OCI-LY1 (cell line): ENCODE results near the gene LIMK2.
"Not testable (repeated sequence)": the region's sequence is repeated elsewhere in the genome, so short reads cannot be mapped to it uniquely, and the experiment has no call there.

Experiments used
- H2AFZ ChIP-seq: fragments of 200-600 bp; sonication (generic), shearing (Covaris generic); 2 replicates; pipeline ENCODE4 v1.6.0; 2014; ENCODE audit warnings: antibody characterized with exemption, mild to moderate bottlenecking, low read length
- H3F3A ChIP-seq: fragments of 200-600 bp; sonication (generic), shearing (Covaris generic); 2 replicates; pipeline ENCODE4 v1.6.0; 2014; ENCODE audit warnings: mild to moderate bottlenecking, antibody characterized with exemption, low read length, moderate library complexity; ENCODE audit not compliant: insufficient read depth
- H3K27ac ChIP-seq: fragments of 200-600 bp; sonication (generic); 2 replicates; pipeline ENCODE4 v1.5.1; 2014; ENCODE audit warnings: low read length, mixed run types, mild to moderate bottlenecking, low read depth; ENCODE audit not compliant: poor library complexity, severe bottlenecking
- H3K27me3 ChIP-seq: fragments of 200-600 bp; sonication (generic); 2 replicates; pipeline ENCODE4 v1.6.0; 2014; ENCODE audit warnings: antibody characterized with exemption, mild to moderate bottlenecking, low read length, moderate library complexity; ENCODE audit not compliant: insufficient read depth
- H3K36me3 ChIP-seq: fragments of 200-600 bp; sonication (generic); 2 replicates; pipeline ENCODE4 v1.6.1; 2014; ENCODE audit warnings: mild to moderate bottlenecking, antibody characterized with exemption, low read length, moderate library complexity, mixed read lengths; ENCODE audit not compliant: insufficient read depth
- H3K4me1 ChIP-seq: fragments of 200-600 bp; sonication (generic); 2 replicates; pipeline ENCODE4 v1.5.1; 2014; ENCODE audit warnings: mild to moderate bottlenecking, low read length, moderate library complexity; ENCODE audit not compliant: insufficient read depth, severe bottlenecking
- H3K4me2 ChIP-seq: fragments of 200-600 bp; sonication (generic), shearing (Covaris generic); 2 replicates; pipeline ENCODE4 v1.6.1; 2014; ENCODE audit warnings: low read length
- H3K4me3 ChIP-seq: fragments of 200-600 bp; sonication (generic); 2 replicates; pipeline ENCODE4 v1.5.1; 2014; ENCODE audit warnings: low read length, low read depth, mild to moderate bottlenecking, mixed read lengths; ENCODE audit not compliant: poor library complexity, severe bottlenecking
- H3K79me2 ChIP-seq: fragments of 200-600 bp; shearing (Covaris generic); 2 replicates; pipeline ENCODE4 v1.6.1; 2016; ENCODE audit warnings: mixed run types, low read length, mixed read lengths; ENCODE audit not compliant: insufficient read depth
- H3K9ac ChIP-seq: fragments of 200-600 bp; sonication (generic), shearing (Covaris generic); 2 replicates; pipeline ENCODE4 v1.6.1; 2014; ENCODE audit warnings: mild to moderate bottlenecking, low read length, mixed read lengths
- H3K9me2 ChIP-seq: fragments of 200-600 bp; sonication (generic), shearing (Covaris generic); 2 replicates; pipeline ENCODE4 v1.6.1; 2014; ENCODE audit warnings: low read depth, mild to moderate bottlenecking, low read length, mixed read lengths
- H3K9me3 ChIP-seq: fragments of 200-600 bp; shearing (Covaris generic); 2 replicates; pipeline ENCODE4 v1.6.1; 2014; ENCODE audit warnings: low read length, mixed read lengths
- H4K20me1 ChIP-seq: fragments of 200-600 bp; sonication (generic), shearing (Covaris generic); 2 replicates; pipeline ENCODE4 v1.6.0; 2016; ENCODE audit warnings: mild to moderate bottlenecking, low read length; ENCODE audit not compliant: insufficient read depth
- CTCF ChIP-seq: fragments of 200-600 bp; sonication (generic), shearing (Covaris generic); IDR thresholded peaks from 2 replicates; pipeline ENCODE4 v1.5.1; 2017; ENCODE audit warnings: mild to moderate bottlenecking, antibody characterized with exemption, low read length, moderate library complexity, mixed read lengths
- EZH2 ChIP-seq: fragments of 200-600 bp; sonication (generic), shearing (Covaris generic); IDR thresholded peaks from 2 replicates; pipeline ENCODE4 v1.8.0; 2017; ENCODE audit warnings: borderline replicate concordance, mixed run types, mild to moderate bottlenecking, antibody characterized with exemption, low read length, moderate library complexity, mixed read lengths

LIMK2 gene

GRCh38 chr22:31243339-31244045 lies 31.4 kb downstream of the LIMK2 start:
- no peaks in the 10 kb centered on the region for H3K9me3 ChIP-seq
- no peak overlapping the region for H3K4me2 ChIP-seq
- no peak for TF ChIP-seq CTCF
- no peak for TF ChIP-seq EZH2
- no peak overlapping the region for H3K27ac ChIP-seq
- peaks cover 10% of the 10 kb centered on the region for H3K4me1 ChIP-seq
- no peaks in the 10 kb centered on the region for H3K27me3 ChIP-seq
- no peak overlapping the region for H3K4me3 ChIP-seq
- H3K9ac ChIP-seq: no peak overlapping the region
- peaks cover 14% of the 10 kb centered on the region; the same call in 1 of the 2 replicates for H3K36me3 ChIP-seq
- H2AFZ ChIP-seq: no peak overlapping the region
- no peaks in the 10 kb centered on the region for H3K9me2 ChIP-seq
- H3F3A ChIP-seq: no peaks in the 10 kb centered on the region
- no peaks in the 10 kb centered on the region for H3K79me2 ChIP-seq
- H4K20me1 ChIP-seq: no peaks in the 10 kb centered on the region

- no peaks in the 10 kb centered on the region for H3K79me2 ChIP-seq
- H3K9me3 ChIP-seq: no peaks in the 10 kb centered on the region
- H3K27ac ChIP-seq: no peak overlapping the region
- H3K9ac ChIP-seq: no peak overlapping the region
- no peak for TF ChIP-seq CTCF
- no peak overlapping the region for H3K4me2 ChIP-seq
- H3K4me1 ChIP-seq: peaks cover 10% of the 10 kb centered on the region
- no peaks in the 10 kb centered on the region for H3K9me2 ChIP-seq
- H3K4me3 ChIP-seq: no peak overlapping the region
- peaks cover 14% of the 10 kb centered on the region; the same call in 1 of the 2 replicates for H3K36me3 ChIP-seq
- no peaks in the 10 kb centered on the region for H3K27me3 ChIP-seq
- no peaks in the 10 kb centered on the region for H4K20me1 ChIP-seq
- H2AFZ ChIP-seq: no peak overlapping the region
- H3F3A ChIP-seq: no peaks in the 10 kb centered on the region
Measured at GRCh38 chr22:31244046-31244942, 32.2 kb downstream of the LIMK2 start.

GRCh38 chr22:31244943-31245451 lies 32.9 kb downstream of the LIMK2 start:
- Histone ChIP-seq H3K9ac (no peak overlapping the region), H3K4me1 (peaks cover 10% of the 10 kb centered on the region), H2AFZ (no peak overlapping the region), H4K20me1 (no peaks in the 10 kb centered on the region), H3K4me3 (no peak overlapping the region), H3K9me3 (no peaks in the 10 kb centered on the region), H3K27ac (no peak overlapping the region), H3K36me3 (peaks cover 14% of the 10 kb centered on the region; the same call in 1 of the 2 replicates), H3F3A (no peaks in the 10 kb centered on the region), H3K79me2 (no peaks in the 10 kb centered on the region), H3K27me3 (no peaks in the 10 kb centered on the region), H3K4me2 (no peak overlapping the region), H3K9me2 (no peaks in the 10 kb centered on the region)
- no peak for TF ChIP-seq EZH2
- TF ChIP-seq CTCF: no peak

- H3K27ac ChIP-seq, H3K4me3 ChIP-seq, H3K4me2 ChIP-seq, H3F3A ChIP-seq, H3K27me3 ChIP-seq, H3K36me3 ChIP-seq, H3K9me3 ChIP-seq, H4K20me1 ChIP-seq, H2AFZ ChIP-seq, H3K9me2 ChIP-seq, H3K9ac ChIP-seq, H3K79me2 ChIP-seq: not testable (repeated sequence)
- peaks cover 10% of the 10 kb centered on the region for H3K4me1 ChIP-seq
Measured at GRCh38 chr22:31245998-31246397, 33.9 kb downstream of the LIMK2 start.
